CD4-positive, alpha-beta T cell (primary cell): ENCODE results near the gene LRRN4CL. TPM values are rescaled to one million over a fixed set of nuclear protein-coding genes. Genes with fewer than 3 reads are reported as not detected.
"Not testable (repeated sequence)": the region's sequence is repeated elsewhere in the genome, so short reads cannot be mapped to it uniquely, and the experiment has no call there.

ENCODE experiments used
- ATAC-seq: fragments of 200-7000 bp; cut with Tn5 transposase; one replicate; pipeline ENCODE4 v1.10.0; 2022; ENCODE audit warnings: mild to moderate bottlenecking; ENCODE audit not compliant: poor library complexity
- CTCF ChIA-PET: fragments of 350-600 bp; sonication (Branson Sonifier 250); formaldehyde crosslinking; loops from one replicate; lab custom pipeline; 2021; ENCODE audit warnings: antibody characterized with exemption, inconsistent platforms; lab: Charles Lee
- POLR2A ChIA-PET: fragments of 350-600 bp; sonication (Branson Sonifier 250); formaldehyde crosslinking; loops from one replicate; lab custom pipeline; 2021; ENCODE audit warnings: antibody characterized with exemption, inconsistent platforms; lab: Charles Lee
- DNase-seq, 14 experiments: peaks; one replicate each; pipeline ENCODE4 v3.0.0-alpha.2; 2013 to 2020; ENCODE audit warnings: mixed read lengths in 2 of 14
- H3K27ac ChIP-seq, 2 donors: one replicate each; pipeline versions ENCODE4 v1.5.1 to v1.7.0; 2013; ENCODE audit warnings: low read length in 2 of 2, low read depth in 1 of 2, mild to moderate bottlenecking in 1 of 2
- H3K27me3 ChIP-seq, 2 experiments: 1 replicate in 1 of 2; 2 replicates in 1 of 2; pipeline versions ENCODE4 v1.6.1 to v1.7.0; 2013; ENCODE audit warnings: low read length in 2 of 2, control low read depth in 1 of 2, mild to moderate bottlenecking in 1 of 2, moderate library complexity in 1 of 2; ENCODE audit not compliant: insufficient read depth in 2 of 2, control insufficient read depth in 1 of 2
- H3K36me3 ChIP-seq: one replicate; pipeline ENCODE4 v1.6.1; 2013; ENCODE audit warnings: low read length, control low read depth; ENCODE audit not compliant: insufficient read depth
- H3K4me1 ChIP-seq: one replicate; pipeline ENCODE4 v1.6.1; 2013; ENCODE audit warnings: low read length, control low read depth; ENCODE audit not compliant: insufficient read depth
- H3K4me3 ChIP-seq: one replicate; pipeline ENCODE4 v1.5.1; 2013; ENCODE audit warnings: mild to moderate bottlenecking, low read length, moderate library complexity
- H3K9me3 ChIP-seq, 2 experiments: 1 replicate in 1 of 2; 2 replicates in 1 of 2; pipeline versions ENCODE4 v1.6.1 to v1.7.0; 2013; ENCODE audit warnings: low read length in 2 of 2, mild to moderate bottlenecking in 2 of 2, control low read depth in 1 of 2, moderate library complexity in 1 of 2; ENCODE audit not compliant: control insufficient read depth in 1 of 2, insufficient read depth in 1 of 2
- H3K27ac Mint-ChIP-seq: one replicate; pipeline ENCODE4 v1.8.0; 2020; ENCODE audit warnings: mixed read lengths
- H3K27me3 Mint-ChIP-seq: one replicate; pipeline ENCODE4 v1.8.0; 2021; ENCODE audit warnings: mixed read lengths
- H3K36me3 Mint-ChIP-seq: one replicate; pipeline ENCODE4 v1.8.0; 2021; ENCODE audit warnings: low read depth, mixed read lengths
- H3K4me1 Mint-ChIP-seq: one replicate; pipeline ENCODE4 v1.8.0; 2021; ENCODE audit warnings: low read depth, mixed read lengths
- H3K4me3 Mint-ChIP-seq: one replicate; pipeline ENCODE4 v1.8.0; 2020; ENCODE audit warnings: mild to moderate bottlenecking, mixed read lengths
- H3K9me3 Mint-ChIP-seq: one replicate; pipeline ENCODE4 v1.8.0; 2020; ENCODE audit warnings: mixed read lengths
- CTCF ChIP-seq: fragments of 200-600 bp; IDR thresholded peaks from one replicate; pipeline ENCODE4 v1.8.0; 2022; ENCODE audit warnings: antibody characterized with exemption, mild to moderate bottlenecking
- intact Hi-C, 2 experiments: fragments of 100-400 bp; cut with DNase I in 1 of 2; cut with micrococcal nuclease in 1 of 2; formaldehyde crosslinking; loops; one replicate each; pipeline versions ENCODE4 v1.15.1 to v1.9.0; 2023 to 2025; cut with DNase I, micrococcal nuclease
- polyA plus RNA-seq, 2 donors: library from polyadenylated mRNA; unstranded; fragments of 120-200 nt; gene quantifications; one replicate each; pipeline ENCODE4 v1.2.1, GENCODE V29; 2013
- total RNA-seq, 174 experiments: library from RNA in 2 of 174; stranded (reverse) in 2 of 174; gene quantifications; one replicate each; pipeline ENCODE4 v1.2.3 and lab custom pipeline; 2021 to 2026

Gene LRRN4CL
- total RNA-seq (not detected), total RNA-seq (lab: John Stamatoyannopoulos, UW) (0 to 0.40 (median 0.06) reads per million in 172 experiments)
- 0.03 TPM for polyA plus RNA-seq (2013, experiment 1 of 2)
- 0.53 TPM for polyA plus RNA-seq (2013, experiment 2 of 2)

- Mint-ChIP-seq H3K27me3 (peaks cover 11% of the 10 kb centered on the region), H3K9me3 (no peaks in the 10 kb centered on the region), H3K36me3 (peaks cover 26% of the 10 kb centered on the region), H3K4me1 (peaks cover 2% of the 10 kb centered on the region), H3K4me3 (no peak within 1 kb of the TSS), H3K27ac (no peak within 1 kb of the TSS)
- intact Hi-C loops, result no loop called here
- Histone ChIP-seq H3K27me3 (peaks cover 10 to 11% of the 10 kb centered on the region in 2 experiments), H3K9me3 (peaks cover 0 to 6% of the 10 kb centered on the region in 2 experiments), H3K36me3 (peaks cover 24% of the 10 kb centered on the region), H3K4me1 (peaks cover under 1% of the 10 kb centered on the region), H3K4me3 (no peak within 1 kb of the TSS), H3K27ac (no peak within 1 kb of the TSS)
- CTCF ChIA-PET, result interaction anchor here (0.9 to 1.8 kb wide), 3 partner anchors 9 to 265 kb away, joined by 4 to 5 read pairs (median 4); no protein-coding TSS in a partner anchor
- POLR2A ChIA-PET, result interaction anchor here (1.3 to 2.0 kb wide), 3 partner anchors 25 to 166 kb away, joined by 5 to 8 read pairs (median 5); partner anchors contain the start of genes C11orf98, CSKMT and TUT1
- TF ChIP-seq CTCF, result no peak
- DNase-seq, result no peak
- no peak for ATAC-seq
These were observed at the start of gene LRRN4CL for GRCh38 chr11:62689421-62690183. Gene LRRN4CL, minus strand, starts transcription at chr11:62689530. Its CDS starts 1,022 bp downstream, at chr11:62688508.

- H3K9me3 Mint-ChIP-seq, result no peaks in the 10 kb centered on the region
- intact Hi-C loops, result loop anchor here in 1 of 2 experiments (5.0 kb wide), 1 partner anchor 290 kb away; no protein-coding TSS in a partner anchor
- peaks cover 53% of the 10 kb centered on the region for H3K36me3 ChIP-seq
- H3K4me1 Mint-ChIP-seq, result peaks cover 8% of the 10 kb centered on the region
- CTCF ChIA-PET, result interaction anchor here (1.0 kb wide), 1 partner anchor 49 kb away, joined by 4 read pairs; no protein-coding TSS in a partner anchor
- ATAC-seq (no peak), DNase-seq (no peak)
- POLR2A ChIA-PET, result interaction anchor here (0.6 to 1.6 kb wide), 4 partner anchors 11 to 104 kb away, joined by 3 to 4 read pairs (median 3); partner anchors contain the start of gene ZBTB3
- H3K27me3 ChIP-seq, result no peaks in the 10 kb centered on the region
- H3K4me3 Mint-ChIP-seq, result no peak overlapping the region
- peaks cover 60% of the 10 kb centered on the region for H3K36me3 Mint-ChIP-seq
- H3K4me3 ChIP-seq, result no peak overlapping the region
- no peaks in the 10 kb centered on the region for H3K27me3 Mint-ChIP-seq
- H3K27ac ChIP-seq, result no peak overlapping the region
- no peak overlapping the region for H3K27ac Mint-ChIP-seq
- H3K9me3 ChIP-seq, result no peaks in the 10 kb centered on the region
- peaks cover 5% of the 10 kb centered on the region for H3K4me1 ChIP-seq
- no peak for TF ChIP-seq CTCF
These were observed 47.9 kb upstream of the LRRN4CL start for GRCh38 chr11:62737196-62737595.

DNA sequence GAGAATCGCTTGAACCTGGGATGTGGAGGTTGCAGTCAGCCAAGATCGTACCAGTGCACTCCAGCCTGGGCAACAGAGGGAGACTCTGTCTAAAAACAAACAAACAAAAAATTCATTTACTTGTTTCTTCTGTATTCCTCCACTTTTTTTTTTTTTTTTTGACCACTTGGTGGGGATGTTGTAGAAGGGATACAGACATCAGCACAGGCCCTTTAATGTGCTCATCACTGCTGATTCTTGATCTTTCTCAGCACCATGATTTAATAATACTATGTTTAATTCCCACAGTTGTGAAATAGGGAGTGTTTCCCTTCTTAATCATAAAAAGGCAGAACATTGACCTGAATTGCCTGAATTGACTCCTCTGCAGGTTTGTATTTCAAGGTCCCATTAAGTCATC, 43.5 kb upstream of the LRRN4CL start:
- no peaks in the 10 kb centered on the region for H3K27me3 Mint-ChIP-seq
- peak; percentile 31 for TF ChIP-seq CTCF
- no peak overlapping the region for H3K27ac ChIP-seq
- intact Hi-C loops, result no loop called here
- no peak overlapping the region for H3K4me3 ChIP-seq
- H3K4me1 ChIP-seq, result peaks cover 30% of the 10 kb centered on the region
- POLR2A ChIA-PET, result interaction anchor here (7.9 kb wide), 1 partner anchor 21 kb away, joined by 228 read pairs; the partner anchor contains the start of gene ZBTB3
- no peaks in the 10 kb centered on the region for H3K9me3 Mint-ChIP-seq
- H3K4me3 Mint-ChIP-seq, result peak overlapping the region; percentile 48
- H3K9me3 ChIP-seq, result no peaks in the 10 kb centered on the region
- peaks cover 38% of the 10 kb centered on the region for H3K36me3 ChIP-seq
- H3K36me3 Mint-ChIP-seq, result peaks cover 59% of the 10 kb centered on the region
- no peaks in the 10 kb centered on the region for H3K27me3 ChIP-seq
- H3K27ac Mint-ChIP-seq, result peak overlapping the region; percentile 65
- DNase-seq, result peak in 2 of 14 experiments; percentile 46 to 59
- CTCF ChIA-PET, result no interaction called here
- ATAC-seq, result no peak
- peaks cover 33% of the 10 kb centered on the region for H3K4me1 Mint-ChIP-seq

DNA sequence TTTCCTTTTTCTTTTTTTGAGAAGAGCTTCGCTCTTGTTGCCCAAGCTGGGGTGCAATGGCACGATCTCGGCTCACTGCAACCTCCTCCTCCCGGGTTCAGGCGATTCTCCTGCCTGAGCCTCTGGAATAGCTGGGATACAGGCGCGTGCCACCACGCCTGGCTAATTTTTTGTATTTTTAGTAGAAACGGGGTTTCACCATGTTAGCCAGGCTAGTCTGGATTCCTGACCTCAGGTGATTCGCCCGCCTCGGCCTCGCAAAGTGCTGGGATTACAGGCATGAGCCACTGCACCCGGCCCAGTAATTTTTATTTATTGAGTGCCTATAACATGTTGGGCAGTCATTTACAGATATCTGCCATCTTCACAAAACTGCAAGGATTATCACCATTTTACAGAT, 40.7 kb upstream of the LRRN4CL start:
- peaks cover 60% of the 10 kb centered on the region for H3K36me3 Mint-ChIP-seq
- H3K9me3 ChIP-seq, ATAC-seq, H3K27ac ChIP-seq, H3K9me3 Mint-ChIP-seq, H3K27me3 ChIP-seq, intact Hi-C loops, H3K27me3 Mint-ChIP-seq, DNase-seq: not testable (repeated sequence)
- ChIA-PET CTCF (interaction anchor here (0.8 to 8.3 kb wide), 4 partner anchors 10 to 57 kb away, joined by 3 to 44 read pairs (median 4); partner anchors contain the start of genes TAF6L and TMEM179B), POLR2A (interaction anchor here (1.5 to 7.9 kb wide), 8 partner anchors 20 to 138 kb away, joined by 6 to 228 read pairs (median 84); partner anchors contain the start of genes BSCL2, C11orf98, CSKMT and GNG3)
- Histone ChIP-seq H3K4me1 (peaks cover 43% of the 10 kb centered on the region), H3K4me3 (peak overlapping the region; percentile 65), H3K36me3 (peaks cover 23% of the 10 kb centered on the region)
- peak overlapping the region; percentile 98 for H3K27ac Mint-ChIP-seq
- H3K4me1 Mint-ChIP-seq, result peaks cover 52% of the 10 kb centered on the region
- peak overlapping the region; percentile 56 for H3K4me3 Mint-ChIP-seq
